Body of pancreas (tissue), 4 donors: ENCODE data around the gene BEST4. TPM values are rescaled to one million over a fixed set of nuclear protein-coding genes. Genes with fewer than 3 reads are reported as not detected.
"Not testable (repeated sequence)": the region's sequence is repeated elsewhere in the genome, so short reads cannot be mapped to it uniquely, and the experiment has no call there.

Source experiments
- ATAC-seq: fragments of 150-250 bp; one replicate; pipeline ENCODE4 v1.9.1; 2016
- DNase-seq, 4 donors: peaks; one replicate each; pipeline ENCODE4 v3.0.0-alpha.2; 2019
- H3K27ac ChIP-seq, 4 donors: fragments of 200-600 bp; sonication (generic); 1 replicate in 3 of 4; 2 replicates in 1 of 4; pipeline versions ENCODE4 v1.5.1 to v1.6.1; 2016 to 2019; ENCODE audit warnings: mild to moderate bottlenecking in 1 of 4, mixed read lengths in 1 of 4, moderate library complexity in 1 of 4
- H3K27me3 ChIP-seq, 2 donors: fragments of 200-600 bp; sonication (generic); one replicate each; pipeline ENCODE4 v1.6.0; 2016; ENCODE audit warnings: mild to moderate bottlenecking in 1 of 2
- H3K36me3 ChIP-seq, 2 donors: fragments of 200-600 bp; sonication (generic); replicated peaks in 1 of 2; 2 replicates each; pipeline ENCODE4 v1.5.1; 2016; ENCODE audit warnings: low read depth in 2 of 2; ENCODE audit not compliant: insufficient read depth in 1 of 2
- H3K4me1 ChIP-seq: fragments of 200-600 bp; sonication (generic); one replicate; pipeline ENCODE4 v1.6.0; 2016
- H3K4me3 ChIP-seq, 2 donors: fragments of 200-600 bp; sonication (generic); 1 replicate in 1 of 2; 2 replicates in 1 of 2; pipeline ENCODE4 v1.5.1; 2016 to 2019
- H3K9me3 ChIP-seq, 3 donors: fragments of 200-600 bp; sonication (generic); 1 replicate in 2 of 3; 2 replicates in 1 of 3; pipeline ENCODE4 v1.5.1; 2016
- CTCF ChIP-seq, 7 experiments: fragments of 450-650 bp in 4 of 7; fragments of 200-600 bp in 3 of 7; sonication (generic) in 3 of 7; IDR thresholded peaks; one replicate each; pipeline ENCODE4 v1.5.1; 2016 to 2019; ENCODE audit warnings: antibody characterized with exemption in 7 of 7
- POLR2A ChIP-seq, 3 donors: fragments of 450-650 bp; IDR thresholded peaks; one replicate each; pipeline ENCODE4 v1.6.1; 2016; ENCODE audit warnings: antibody characterized with exemption in 3 of 3, mild to moderate bottlenecking in 2 of 3
- WGBS, 2 donors: methylation state at CpG; one replicate each; pipeline ENCODE4 v1.1.5; 2017; 5-methylcytosine and 5-hydroxymethylcytosine counted together
- intact Hi-C: fragments of 100-400 bp; cut with DNase I; formaldehyde crosslinking; loops from one replicate; pipeline ENCODE4 v1.15.1; 2023
- total RNA-seq, 2 donors: library from RNA; depleted of rRNA; stranded (reverse); fragments of >200 nt; gene quantifications; one replicate each; pipeline ENCODE4 v1.1.0, GENCODE V29; 2016

BEST4 gene
- total RNA-seq, 2 donors from 2014 or later, result 0.26 TPM; not detected in 1

GRCh38 chr1:44802306-44803061 is 14.5 kb upstream of the BEST4 start:
- Histone ChIP-seq H3K4me1 (peaks cover 60% of the 10 kb centered on the region), H3K9me3 (no peaks in the 10 kb centered on the region), H3K27ac (peak overlapping the region in 2 of 4 donors; percentile 3 to 19), H3K4me3 (no peak overlapping the region), H3K36me3 (no peaks in the 10 kb centered on the region), H3K27me3 (no peaks in the 10 kb centered on the region)
- TF ChIP-seq CTCF (IDR thresholded peaks at IDR 0.05), result no peak
- DNase-seq (no peak), ATAC-seq (no peak)
- WGBS, 2 donors, result 87 to 89% methylated on average over 11 of the region's 13 CpGs
- intact Hi-C loops, result no loop called here

GRCh38 chr1:44801491-44802305 is 13.7 kb upstream of the BEST4 start:
- intact Hi-C loops, result no loop called here
- H3K9me3 ChIP-seq, result no peaks in the 10 kb centered on the region
- no peaks in the 10 kb centered on the region for H3K36me3 ChIP-seq
- H3K27ac ChIP-seq, result peak overlapping the region in 1 of 4 donors; percentile 62
- no peaks in the 10 kb centered on the region for H3K27me3 ChIP-seq
- H3K4me1 ChIP-seq, result peaks cover 52% of the 10 kb centered on the region
- ATAC-seq, result no peak
- WGBS, 2 donors, result 75 to 76% methylated on average over 12 to 13 of the region's 13 CpGs
- no peak overlapping the region for H3K4me3 ChIP-seq
- TF ChIP-seq POLR2A (IDR thresholded peaks at IDR 0.05) (no peak), CTCF (IDR thresholded peaks at IDR 0.05) (no peak)
- DNase-seq, result peak in 1 of 4 donors; percentile 49

- Histone ChIP-seq H3K9me3 (no peaks in the 10 kb centered on the region), H3K27me3 (no peaks in the 10 kb centered on the region), H3K36me3 (no peaks in the 10 kb centered on the region), H3K4me1 (peaks cover 38% of the 10 kb centered on the region), H3K27ac (peak within 1 kb of the TSS; percentile 85 to 99 (median 97)), H3K4me3 (peak within 1 kb of the TSS; percentile 42 to 80)
- DNase-seq (peak; percentile 98 to 99 (median 99)), ATAC-seq (peak; percentile 95)
- peak; percentile 91 to 95 (median 95) for TF ChIP-seq POLR2A (IDR thresholded peaks at IDR 0.05)
- peak; percentile 86 to 98 (median 96) for TF ChIP-seq CTCF (IDR thresholded peaks at IDR 0.05)
- 0 to 1% methylated on average over 5 to 65 of the region's 79 CpGs for WGBS, 2 donors
- intact Hi-C loops, result no loop called here
These were observed 12.0 kb upstream of the BEST4 start, which contains the start of gene PLK3 for GRCh38 chr1:44799770-44800584. TSS of gene PLK3 (plus strand) at chr1:44800377. CDS start at chr1:44800464, 87 bp downstream.

GRCh38 chr1:44798481-44799365 is 10.8 kb upstream of the BEST4 start:
- Histone ChIP-seq H3K4me3 (no peak overlapping the region), H3K4me1 (peaks cover 38% of the 10 kb centered on the region), H3K36me3 (no peaks in the 10 kb centered on the region), H3K9me3 (no peaks in the 10 kb centered on the region), H3K27me3 (no peaks in the 10 kb centered on the region), H3K27ac (peak overlapping the region in 3 of 4 donors; percentile 85 to 99 (median 98))
- intact Hi-C loops, result no loop called here
- DNase-seq, result no peak
- no peak for ATAC-seq
- TF ChIP-seq POLR2A (IDR thresholded peaks at IDR 0.05) (no peak), CTCF (IDR thresholded peaks at IDR 0.05) (no peak)
- WGBS, 2 donors, result 79 to 81% methylated on average over 10 of the region's 10 CpGs

- DNase-seq, H3K9me3 ChIP-seq, H3K4me3 ChIP-seq, H3K27me3 ChIP-seq, intact Hi-C loops, H3K36me3 ChIP-seq, H3K27ac ChIP-seq, ATAC-seq: not testable (repeated sequence)
- WGBS, 2 donors, result 78 to 79% methylated on average over 7 to 8 of the region's 8 CpGs
- H3K4me1 ChIP-seq, result peaks cover 35% of the 10 kb centered on the region
These were observed 9.9 kb upstream of the BEST4 start for GRCh38 chr1:44797886-44798285.
